K562 (cell line): Measurements from ENCODE around the gene COL5A3. TPM values are rescaled to one million over a fixed set of nuclear protein-coding genes. Genes with fewer than 3 reads are reported as not detected.

ENCODE experiments used
- BACH1 ChIP-seq: fragments of 200-800 bp; sonication (Bioruptor generic); IDR thresholded peaks from 2 replicates; pipeline ENCODE4 v1.6.1; 2016; ENCODE audit warnings: missing genetic modification characterization, missing compliant biosample characterization
- ESRRA ChIP-seq: fragments of 450-650 bp; IDR thresholded peaks from 2 replicates; pipeline ENCODE4 v1.6.1; 2014; ENCODE audit warnings: low read depth, mild to moderate bottlenecking, moderate library complexity, borderline replicate concordance
- ZBTB1 ChIP-seq: sonication (generic); formaldehyde crosslinking; IDR thresholded peaks from 2 replicates; pipeline ENCODE4 v1.8.1; 2023; ENCODE audit warnings: missing genetic modification reagents, low read depth, mild to moderate bottlenecking, borderline replicate concordance
- ZC3H11A ChIP-seq: IDR thresholded peaks from 2 replicates; pipeline ENCODE4 v1.6.1; 2012; ENCODE audit warnings: low read depth, low read length, improper control_type of control experiment
- ZNF140 ChIP-seq: fragments of 250-450 bp; sonication (Bioruptor Pico); IDR thresholded peaks from 2 replicates; pipeline ENCODE4 v1.8.0; 2021; ENCODE audit warnings: moderate library complexity, mild to moderate bottlenecking, inconsistent platforms
- ZNF436 ChIP-seq: fragments of 250-450, 450-650 bp; sonication (Bioruptor Pico); formaldehyde crosslinking; IDR thresholded peaks from 2 replicates; pipeline ENCODE4 v1.7.0; 2020; ENCODE audit warnings: mild to moderate bottlenecking
- polyA plus RNA-seq, 8 experiments: library from polyadenylated mRNA; depleted of rRNA in 4 of 8; stranded (reverse) in 5 of 8; unstranded in 3 of 8; fragments of >200 nt; fragmentation: Nextera tagmentation in 2 of 8; fragmentation: Illumina TruSeq in 1 of 8; extraction: Ambion mirVana in 2 of 8; extraction: Trizol in 1 of 8; gene quantifications; 2 replicates each; pipeline versions ENCODE4 v1.2.1 to v1.2.3, GENCODE V29; 2011 to 2014; ENCODE audit warnings: inconsistent platforms in 1 of 8, missing spikeins in 1 of 8
- total RNA-seq, 7 experiments: library from RNA; depleted of rRNA in 6 of 7; stranded (reverse); fragments of >200 nt in 6 of 7; fragmentation: Illumina TruSeq in 2 of 7; extraction: Trizol in 2 of 7; gene quantifications; 2 replicates each; pipeline versions ENCODE4 v1.2.1 to v1.2.3, GENCODE V29; 2011 to 2021; ENCODE audit warnings: low replicate concordance in 1 of 7
- TF ChIP-seq, protein P1 (sequence below), 2 experiments: fragments of 450-650 bp; formaldehyde crosslinking in 1 of 2; IDR thresholded peaks; 2 replicates each; pipeline versions ENCODE4 v1.4.0 to v1.6.1; 2014 to 2020; ENCODE audit warnings: mild to moderate bottlenecking in 2 of 2, borderline replicate concordance in 1 of 2, low read depth in 1 of 2
- TF ChIP-seq, protein P2 (sequence below): sonication (generic); IDR thresholded peaks from 2 replicates; pipeline ENCODE4 v1.6.1; 2016
- TF ChIP-seq, protein P3 (sequence below): sonication (generic); formaldehyde crosslinking; IDR thresholded peaks from 2 replicates; pipeline ENCODE4 v1.9.0; 2022; ENCODE audit warnings: mild to moderate bottlenecking, missing genetic modification reagents
- TF ChIP-seq, protein P4 (sequence below), 2 experiments: fragments of 150-350 bp in 1 of 2; IDR thresholded peaks; 2 replicates each; pipeline ENCODE4 v1.6.1; 2012 to 2016; ENCODE audit warnings: low read depth in 2 of 2, low read length in 2 of 2, mild to moderate bottlenecking in 1 of 2, moderate library complexity in 1 of 2

Gene COL5A3
- total and polyA plus RNA-seq, 9 of the 15 experiments (the other 6 are each of a cell fraction or from before 2014, with no cell fraction given): 0.01 to 0.02 TPM; not detected in 7

DNA sequence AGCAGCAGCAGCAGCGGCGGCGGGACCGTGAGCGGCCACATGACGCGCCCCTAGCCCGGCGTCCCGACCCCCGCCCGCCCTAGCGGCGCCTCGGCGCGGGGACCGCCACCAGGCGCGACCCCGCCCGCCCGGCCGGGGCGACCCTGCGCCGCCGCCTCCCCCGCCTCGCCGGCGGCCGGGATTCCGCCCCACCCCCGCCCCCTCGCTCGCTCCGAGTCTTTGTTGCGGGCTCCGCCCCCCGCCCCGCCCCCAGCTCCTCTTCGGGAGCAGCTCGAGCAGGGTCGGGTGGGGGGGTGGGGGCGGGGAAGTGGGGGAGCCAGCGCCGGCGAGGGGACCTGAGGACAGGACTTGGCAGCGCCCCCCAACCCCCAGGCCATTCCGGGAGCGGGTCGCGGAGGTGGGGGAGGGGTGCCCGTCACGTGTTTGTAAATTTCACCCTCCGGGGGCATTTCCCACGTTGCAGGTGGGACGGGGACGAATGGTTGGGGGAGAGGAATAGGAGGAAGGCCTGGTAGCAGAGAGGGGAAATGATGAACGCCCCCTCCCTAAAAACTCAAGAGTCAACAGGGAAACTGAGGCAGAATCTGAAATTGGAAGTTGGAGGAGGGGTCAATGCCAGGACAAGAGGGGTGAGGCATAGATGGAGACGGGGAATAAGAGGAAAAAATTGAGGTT is 73.8 kb downstream of the COL5A3 start, which contains the start of gene OLFM2 (continued):
- TF ChIP-seq, protein P1, sequence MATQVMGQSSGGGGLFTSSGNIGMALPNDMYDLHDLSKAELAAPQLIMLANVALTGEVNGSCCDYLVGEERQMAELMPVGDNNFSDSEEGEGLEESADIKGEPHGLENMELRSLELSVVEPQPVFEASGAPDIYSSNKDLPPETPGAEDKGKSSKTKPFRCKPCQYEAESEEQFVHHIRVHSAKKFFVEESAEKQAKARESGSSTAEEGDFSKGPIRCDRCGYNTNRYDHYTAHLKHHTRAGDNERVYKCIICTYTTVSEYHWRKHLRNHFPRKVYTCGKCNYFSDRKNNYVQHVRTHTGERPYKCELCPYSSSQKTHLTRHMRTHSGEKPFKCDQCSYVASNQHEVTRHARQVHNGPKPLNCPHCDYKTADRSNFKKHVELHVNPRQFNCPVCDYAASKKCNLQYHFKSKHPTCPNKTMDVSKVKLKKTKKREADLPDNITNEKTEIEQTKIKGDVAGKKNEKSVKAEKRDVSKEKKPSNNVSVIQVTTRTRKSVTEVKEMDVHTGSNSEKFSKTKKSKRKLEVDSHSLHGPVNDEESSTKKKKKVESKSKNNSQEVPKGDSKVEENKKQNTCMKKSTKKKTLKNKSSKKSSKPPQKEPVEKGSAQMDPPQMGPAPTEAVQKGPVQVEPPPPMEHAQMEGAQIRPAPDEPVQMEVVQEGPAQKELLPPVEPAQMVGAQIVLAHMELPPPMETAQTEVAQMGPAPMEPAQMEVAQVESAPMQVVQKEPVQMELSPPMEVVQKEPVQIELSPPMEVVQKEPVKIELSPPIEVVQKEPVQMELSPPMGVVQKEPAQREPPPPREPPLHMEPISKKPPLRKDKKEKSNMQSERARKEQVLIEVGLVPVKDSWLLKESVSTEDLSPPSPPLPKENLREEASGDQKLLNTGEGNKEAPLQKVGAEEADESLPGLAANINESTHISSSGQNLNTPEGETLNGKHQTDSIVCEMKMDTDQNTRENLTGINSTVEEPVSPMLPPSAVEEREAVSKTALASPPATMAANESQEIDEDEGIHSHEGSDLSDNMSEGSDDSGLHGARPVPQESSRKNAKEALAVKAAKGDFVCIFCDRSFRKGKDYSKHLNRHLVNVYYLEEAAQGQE (IDR thresholded peaks at IDR 0.05; ENCODE audit: borderline replicate concordance): no peak
- TF ChIP-seq, protein P1 (CRISPR knock-in tag; IDR thresholded peaks at IDR 0.05; ENCODE audit: low read depth): no peak
- TF ChIP-seq, protein P2, sequence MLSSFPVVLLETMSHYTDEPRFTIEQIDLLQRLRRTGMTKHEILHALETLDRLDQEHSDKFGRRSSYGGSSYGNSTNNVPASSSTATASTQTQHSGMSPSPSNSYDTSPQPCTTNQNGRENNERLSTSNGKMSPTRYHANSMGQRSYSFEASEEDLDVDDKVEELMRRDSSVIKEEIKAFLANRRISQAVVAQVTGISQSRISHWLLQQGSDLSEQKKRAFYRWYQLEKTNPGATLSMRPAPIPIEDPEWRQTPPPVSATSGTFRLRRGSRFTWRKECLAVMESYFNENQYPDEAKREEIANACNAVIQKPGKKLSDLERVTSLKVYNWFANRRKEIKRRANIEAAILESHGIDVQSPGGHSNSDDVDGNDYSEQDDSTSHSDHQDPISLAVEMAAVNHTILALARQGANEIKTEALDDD: no peak
- TF ChIP-seq, protein P3, sequence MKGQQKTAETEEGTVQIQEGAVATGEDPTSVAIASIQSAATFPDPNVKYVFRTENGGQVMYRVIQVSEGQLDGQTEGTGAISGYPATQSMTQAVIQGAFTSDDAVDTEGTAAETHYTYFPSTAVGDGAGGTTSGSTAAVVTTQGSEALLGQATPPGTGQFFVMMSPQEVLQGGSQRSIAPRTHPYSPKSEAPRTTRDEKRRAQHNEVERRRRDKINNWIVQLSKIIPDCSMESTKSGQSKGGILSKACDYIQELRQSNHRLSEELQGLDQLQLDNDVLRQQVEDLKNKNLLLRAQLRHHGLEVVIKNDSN (CRISPR knock-in tag): peak; percentile 56
- TF ChIP-seq, protein P4, sequence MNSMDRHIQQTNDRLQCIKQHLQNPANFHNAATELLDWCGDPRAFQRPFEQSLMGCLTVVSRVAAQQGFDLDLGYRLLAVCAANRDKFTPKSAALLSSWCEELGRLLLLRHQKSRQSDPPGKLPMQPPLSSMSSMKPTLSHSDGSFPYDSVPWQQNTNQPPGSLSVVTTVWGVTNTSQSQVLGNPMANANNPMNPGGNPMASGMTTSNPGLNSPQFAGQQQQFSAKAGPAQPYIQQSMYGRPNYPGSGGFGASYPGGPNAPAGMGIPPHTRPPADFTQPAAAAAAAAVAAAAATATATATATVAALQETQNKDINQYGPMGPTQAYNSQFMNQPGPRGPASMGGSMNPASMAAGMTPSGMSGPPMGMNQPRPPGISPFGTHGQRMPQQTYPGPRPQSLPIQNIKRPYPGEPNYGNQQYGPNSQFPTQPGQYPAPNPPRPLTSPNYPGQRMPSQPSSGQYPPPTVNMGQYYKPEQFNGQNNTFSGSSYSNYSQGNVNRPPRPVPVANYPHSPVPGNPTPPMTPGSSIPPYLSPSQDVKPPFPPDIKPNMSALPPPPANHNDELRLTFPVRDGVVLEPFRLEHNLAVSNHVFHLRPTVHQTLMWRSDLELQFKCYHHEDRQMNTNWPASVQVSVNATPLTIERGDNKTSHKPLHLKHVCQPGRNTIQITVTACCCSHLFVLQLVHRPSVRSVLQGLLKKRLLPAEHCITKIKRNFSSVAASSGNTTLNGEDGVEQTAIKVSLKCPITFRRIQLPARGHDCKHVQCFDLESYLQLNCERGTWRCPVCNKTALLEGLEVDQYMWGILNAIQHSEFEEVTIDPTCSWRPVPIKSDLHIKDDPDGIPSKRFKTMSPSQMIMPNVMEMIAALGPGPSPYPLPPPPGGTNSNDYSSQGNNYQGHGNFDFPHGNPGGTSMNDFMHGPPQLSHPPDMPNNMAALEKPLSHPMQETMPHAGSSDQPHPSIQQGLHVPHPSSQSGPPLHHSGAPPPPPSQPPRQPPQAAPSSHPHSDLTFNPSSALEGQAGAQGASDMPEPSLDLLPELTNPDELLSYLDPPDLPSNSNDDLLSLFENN (IDR thresholded peaks at IDR 0.05; ENCODE audit: low read depth in 2 of 2, low read length in 2 of 2): no peak
- TF ChIP-seq ESRRA (no peak), ZBTB1 (no peak), ZNF436 (no peak), ZC3H11A (no peak), ZNF140 (CRISPR knock-in tag) (no peak), BACH1 (tag) (no peak)
- TF ChIP-seq, all 486 proteins: peak for 9
